ENCODE measurements around the gene MLKL. TPM values are rescaled to one million over a fixed set of nuclear protein-coding genes. Genes with fewer than 3 reads are reported as not detected.

The MLKL gene
- total and polyA plus RNA-seq, 2 of the 13 experiments (the other 11 are each of a cell fraction or from before 2014, with no cell fraction given): 6.4 to 10.7 TPM

- no peak; the same call in 1 of the 2 replicates for TF ChIP-seq RERE (CRISPR knock-in tag; IDR thresholded peaks at IDR 0.05; ENCODE audit: low read depth)
- 0 out of 2 replicates have a peak, but pooled peaks have one; percentile 73 for TF ChIP-seq HOXA5 (CRISPR knock-in tag; IDR thresholded peaks at IDR 0.05)
- 0 out of 2 replicates have a peak, but pooled peaks have one; percentile 86 for TF ChIP-seq BRCA1 (CRISPR knock-in tag; IDR thresholded peaks at IDR 0.05)
- TF ChIP-seq ATF3 (CRISPR knock-in tag; IDR thresholded peaks at IDR 0.05): peak; percentile 21; the same call in 1 of the 2 replicates
- peak; percentile 88 for TF ChIP-seq ZNF605 (CRISPR knock-in tag; IDR thresholded peaks at IDR 0.05)
- TF ChIP-seq MBNL3 (CRISPR knock-in tag; conservative IDR thresholded peaks at IDR 0.05): no peak
- peak; percentile 98 for TF ChIP-seq TFDP2 (CRISPR knock-in tag; IDR thresholded peaks at IDR 0.05)
- TF ChIP-seq HBP1 (CRISPR knock-in tag; IDR thresholded peaks at IDR 0.05; ENCODE audit: low read depth): peak; percentile 78
- no peak for TF ChIP-seq ZNF562 (CRISPR knock-in tag; IDR thresholded peaks at IDR 0.05; ENCODE audit: borderline replicate concordance)
- no peak for TF ChIP-seq NR2F6 (IDR thresholded peaks at IDR 0.05)
- 0 out of 2 replicates have a peak, but pooled peaks have one; percentile 7 for TF ChIP-seq NR2F6 (CRISPR knock-in tag; IDR thresholded peaks at IDR 0.05)
- peak; percentile 30; the same call in 1 of the 2 replicates for TF ChIP-seq ZNF12 (CRISPR knock-in tag; IDR thresholded peaks at IDR 0.05)
- TF ChIP-seq ZNF496 (CRISPR knock-in tag; IDR thresholded peaks at IDR 0.05; ENCODE audit: insufficient replicate concordance): no peak
- peak; percentile 57 for TF ChIP-seq DBP (CRISPR knock-in tag; IDR thresholded peaks at IDR 0.05; ENCODE audit: not compliant biosample characterization)
- TF ChIP-seq FOXP1 (IDR thresholded peaks at IDR 0.05): no peak
- no peak for TF ChIP-seq FOXP1 (CRISPR knock-in tag; IDR thresholded peaks at IDR 0.05)
- TF ChIP-seq ZNF598 (CRISPR knock-in tag; IDR thresholded peaks at IDR 0.05; ENCODE audit: borderline replicate concordance): peak; percentile 86
- TF ChIP-seq PLRG1 (conservative IDR thresholded peaks at IDR 0.05): no peak
- no peak for TF ChIP-seq EEA1 (CRISPR knock-in tag; IDR thresholded peaks at IDR 0.05; ENCODE audit: borderline replicate concordance)
- TF ChIP-seq ZNF451 (CRISPR knock-in tag; IDR thresholded peaks at IDR 0.05): 0 out of 2 replicates have a peak, but pooled peaks have one; percentile 52
- peak; percentile 89 for TF ChIP-seq HNRNPLL (IDR thresholded peaks at IDR 0.05; ENCODE audit: low read depth, low read length, poor library complexity, severe bottlenecking)
Observed at GRCh38 chr16:74666425-74667254, 34.0 kb downstream of the MLKL start, which contains the start of gene RFWD3 (continued).

Data from HepG2 (cell line).